H1 (cell line): Measurements from ENCODE around the gene DISC1.

Experiments used
- BRCA1 ChIP-seq: IDR thresholded peaks from 2 replicates; pipeline ENCODE4 v1.6.1; 2012; ENCODE audit warnings: low read depth, low read length, improper control_type of control experiment
- CEBPB ChIP-seq: IDR thresholded peaks from 2 replicates; pipeline ENCODE4 v1.6.1; 2012; ENCODE audit warnings: low read depth, low read length
- EP300 ChIP-seq, 2 experiments: IDR thresholded peaks; 1 replicate in 1 of 2; 2 replicates in 1 of 2; pipeline ENCODE4 v1.6.1; 2011 to 2012; ENCODE audit warnings: low read depth in 2 of 2, low read length in 2 of 2, mild to moderate bottlenecking in 2 of 2, borderline replicate concordance in 1 of 2, inconsistent platforms in 1 of 2, moderate library complexity in 1 of 2
- EZH2 ChIP-seq: fragments of 200-600 bp; sonication (generic); IDR thresholded peaks from 2 replicates; pipeline ENCODE4 v1.7.1; 2012; ENCODE audit warnings: low read depth, mild to moderate bottlenecking, moderate library complexity, low read length, inconsistent platforms; ENCODE audit not compliant: severe bottlenecking
- GTF2F1 ChIP-seq: IDR thresholded peaks from 2 replicates; pipeline ENCODE4 v1.6.1; 2012; ENCODE audit warnings: low read depth, low read length, improper control_type of control experiment, borderline replicate concordance
- TAF1 ChIP-seq: IDR thresholded peaks from 2 replicates; pipeline ENCODE4 v1.6.1; 2011; ENCODE audit warnings: mild to moderate bottlenecking, low read depth, low read length
- TBP ChIP-seq: IDR thresholded peaks from 2 replicates; pipeline ENCODE4 v1.6.1; 2011; ENCODE audit warnings: low read depth, low read length, improper control_type of control experiment
- ZNF274 ChIP-seq: IDR thresholded peaks from 2 replicates; pipeline ENCODE4 v1.7.0; 2012; ENCODE audit warnings: low read length, borderline replicate concordance; ENCODE audit errors: extremely low read depth
- TF ChIP-seq, protein P1 (sequence below): IDR thresholded peaks from 2 replicates; pipeline ENCODE4 v1.6.1; 2012; ENCODE audit warnings: inconsistent platforms

DNA sequence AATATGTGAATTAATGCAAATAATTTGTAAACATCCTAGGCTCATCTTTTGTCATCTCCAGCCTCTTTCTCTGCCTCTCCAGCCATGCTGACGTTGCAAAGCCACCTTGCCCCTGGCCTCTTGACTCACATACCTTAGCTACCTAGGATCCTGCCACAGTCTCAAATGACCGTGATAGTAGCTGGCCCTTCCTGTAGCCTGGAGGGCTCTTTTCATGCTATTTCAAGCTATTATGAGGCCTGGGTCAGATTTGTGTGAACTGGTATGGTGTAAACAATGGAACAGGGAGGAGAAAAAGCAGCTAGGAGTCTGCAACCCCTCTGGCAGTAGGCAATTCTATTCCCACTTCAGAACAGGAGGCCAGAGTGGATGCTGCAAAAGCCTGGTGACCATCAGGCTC is 337.7 kb downstream of the DISC1 start:
- no peak for TF ChIP-seq GTF2F1
- TF ChIP-seq TAF1: no peak
- no peak for TF ChIP-seq BRCA1
- no peak for TF ChIP-seq EZH2
- no peak for TF ChIP-seq EP300 (IDR thresholded peaks at IDR 0.05; ENCODE audit: borderline replicate concordance in 1 of 2, low read depth in 2 of 2, low read length in 2 of 2)
- TF ChIP-seq CEBPB: no peak
- no peak for TF ChIP-seq TBP
- no peak for TF ChIP-seq ZNF274
- TF ChIP-seq, protein P1, sequence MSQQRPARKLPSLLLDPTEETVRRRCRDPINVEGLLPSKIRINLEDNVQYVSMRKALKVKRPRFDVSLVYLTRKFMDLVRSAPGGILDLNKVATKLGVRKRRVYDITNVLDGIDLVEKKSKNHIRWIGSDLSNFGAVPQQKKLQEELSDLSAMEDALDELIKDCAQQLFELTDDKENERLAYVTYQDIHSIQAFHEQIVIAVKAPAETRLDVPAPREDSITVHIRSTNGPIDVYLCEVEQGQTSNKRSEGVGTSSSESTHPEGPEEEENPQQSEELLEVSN: no peak
